ENCODE data around the gene GTSF1L. TPM values are rescaled to one million over a fixed set of nuclear protein-coding genes. Genes with fewer than 3 reads are reported as not detected.

The GTSF1L gene
- total and polyA plus RNA-seq, 9 of the 15 experiments (the other 6 are each of a cell fraction or from before 2014, with no cell fraction given), result not detected

DNA sequence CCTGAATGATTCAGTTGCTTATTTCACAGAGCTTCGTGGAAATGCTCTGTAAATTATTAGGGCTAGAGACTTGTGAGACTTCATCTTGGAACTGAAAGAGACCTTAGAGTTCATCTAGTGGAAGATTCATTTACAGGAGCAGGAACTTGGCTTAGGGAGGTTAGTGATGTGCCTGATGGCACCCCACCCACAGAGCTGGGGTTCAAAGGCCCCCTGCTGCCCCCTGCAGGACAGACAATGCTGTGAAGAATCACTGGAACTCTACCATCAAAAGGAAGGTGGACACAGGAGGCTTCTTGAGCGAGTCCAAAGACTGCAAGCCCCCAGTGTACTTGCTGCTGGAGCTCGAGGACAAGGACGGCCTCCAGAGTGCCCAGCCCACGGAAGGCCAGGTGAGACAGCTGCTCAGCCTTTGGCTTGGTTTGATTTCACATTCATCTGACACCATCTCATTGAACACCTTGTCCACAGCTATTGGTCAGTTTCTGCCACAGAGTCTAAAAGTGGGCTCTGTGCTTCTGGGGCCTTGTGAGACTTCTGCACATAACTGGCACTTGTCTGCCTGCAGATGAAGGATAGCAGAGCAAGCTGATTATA lies 34.8 kb downstream of the GTSF1L start (continued):
- TF ChIP-seq, protein P1, sequence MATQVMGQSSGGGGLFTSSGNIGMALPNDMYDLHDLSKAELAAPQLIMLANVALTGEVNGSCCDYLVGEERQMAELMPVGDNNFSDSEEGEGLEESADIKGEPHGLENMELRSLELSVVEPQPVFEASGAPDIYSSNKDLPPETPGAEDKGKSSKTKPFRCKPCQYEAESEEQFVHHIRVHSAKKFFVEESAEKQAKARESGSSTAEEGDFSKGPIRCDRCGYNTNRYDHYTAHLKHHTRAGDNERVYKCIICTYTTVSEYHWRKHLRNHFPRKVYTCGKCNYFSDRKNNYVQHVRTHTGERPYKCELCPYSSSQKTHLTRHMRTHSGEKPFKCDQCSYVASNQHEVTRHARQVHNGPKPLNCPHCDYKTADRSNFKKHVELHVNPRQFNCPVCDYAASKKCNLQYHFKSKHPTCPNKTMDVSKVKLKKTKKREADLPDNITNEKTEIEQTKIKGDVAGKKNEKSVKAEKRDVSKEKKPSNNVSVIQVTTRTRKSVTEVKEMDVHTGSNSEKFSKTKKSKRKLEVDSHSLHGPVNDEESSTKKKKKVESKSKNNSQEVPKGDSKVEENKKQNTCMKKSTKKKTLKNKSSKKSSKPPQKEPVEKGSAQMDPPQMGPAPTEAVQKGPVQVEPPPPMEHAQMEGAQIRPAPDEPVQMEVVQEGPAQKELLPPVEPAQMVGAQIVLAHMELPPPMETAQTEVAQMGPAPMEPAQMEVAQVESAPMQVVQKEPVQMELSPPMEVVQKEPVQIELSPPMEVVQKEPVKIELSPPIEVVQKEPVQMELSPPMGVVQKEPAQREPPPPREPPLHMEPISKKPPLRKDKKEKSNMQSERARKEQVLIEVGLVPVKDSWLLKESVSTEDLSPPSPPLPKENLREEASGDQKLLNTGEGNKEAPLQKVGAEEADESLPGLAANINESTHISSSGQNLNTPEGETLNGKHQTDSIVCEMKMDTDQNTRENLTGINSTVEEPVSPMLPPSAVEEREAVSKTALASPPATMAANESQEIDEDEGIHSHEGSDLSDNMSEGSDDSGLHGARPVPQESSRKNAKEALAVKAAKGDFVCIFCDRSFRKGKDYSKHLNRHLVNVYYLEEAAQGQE (IDR thresholded peaks at IDR 0.05; ENCODE audit: borderline replicate concordance), result peak; percentile 77
- TF ChIP-seq, protein P1 (CRISPR knock-in tag; IDR thresholded peaks at IDR 0.05; ENCODE audit: low read depth), result no peak
- TF ChIP-seq BMI1 (IDR thresholded peaks at IDR 0.05; ENCODE audit: low read length) (no peak), E2F3 (CRISPR knock-in tag; IDR thresholded peaks at IDR 0.05) (no peak), GATA2 (CRISPR knock-in tag; IDR thresholded peaks at IDR 0.05) (no peak), MTF1 (CRISPR knock-in tag; IDR thresholded peaks at IDR 0.05; ENCODE audit: borderline replicate concordance) (no peak), MECOM (CRISPR knock-in tag; IDR thresholded peaks at IDR 0.05) (no peak), POLR3A (IDR thresholded peaks at IDR 0.05; ENCODE audit: borderline replicate concordance, extremely low read depth, insufficient read depth, insufficient read length) (no peak), PURB (CRISPR knock-in tag; IDR thresholded peaks at IDR 0.05; ENCODE audit: low read depth) (no peak), SMAD1 (IDR thresholded peaks at IDR 0.05; ENCODE audit: low read depth, low read length, partially characterized antibody) (no peak)
- TF ChIP-seq, protein P2, sequence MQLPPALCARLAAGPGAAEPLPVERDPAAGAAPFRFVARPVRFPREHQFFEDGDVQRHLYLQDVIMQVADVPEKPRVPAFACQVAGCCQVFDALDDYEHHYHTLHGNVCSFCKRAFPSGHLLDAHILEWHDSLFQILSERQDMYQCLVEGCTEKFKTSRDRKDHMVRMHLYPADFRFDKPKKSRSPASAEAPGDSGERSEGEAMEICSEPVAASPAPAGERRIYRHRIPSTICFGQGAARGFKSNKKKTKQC (CRISPR knock-in tag; IDR thresholded peaks at IDR 0.05), result no peak
- TF ChIP-seq, protein P3, sequence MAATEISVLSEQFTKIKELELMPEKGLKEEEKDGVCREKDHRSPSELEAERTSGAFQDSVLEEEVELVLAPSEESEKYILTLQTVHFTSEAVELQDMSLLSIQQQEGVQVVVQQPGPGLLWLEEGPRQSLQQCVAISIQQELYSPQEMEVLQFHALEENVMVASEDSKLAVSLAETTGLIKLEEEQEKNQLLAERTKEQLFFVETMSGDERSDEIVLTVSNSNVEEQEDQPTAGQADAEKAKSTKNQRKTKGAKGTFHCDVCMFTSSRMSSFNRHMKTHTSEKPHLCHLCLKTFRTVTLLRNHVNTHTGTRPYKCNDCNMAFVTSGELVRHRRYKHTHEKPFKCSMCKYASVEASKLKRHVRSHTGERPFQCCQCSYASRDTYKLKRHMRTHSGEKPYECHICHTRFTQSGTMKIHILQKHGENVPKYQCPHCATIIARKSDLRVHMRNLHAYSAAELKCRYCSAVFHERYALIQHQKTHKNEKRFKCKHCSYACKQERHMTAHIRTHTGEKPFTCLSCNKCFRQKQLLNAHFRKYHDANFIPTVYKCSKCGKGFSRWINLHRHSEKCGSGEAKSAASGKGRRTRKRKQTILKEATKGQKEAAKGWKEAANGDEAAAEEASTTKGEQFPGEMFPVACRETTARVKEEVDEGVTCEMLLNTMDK (IDR thresholded peaks at IDR 0.05; ENCODE audit: borderline replicate concordance, insufficient read depth, low read depth, low read length, poor library complexity, severe bottlenecking), result peak; percentile 38
- TF ChIP-seq, protein P4, sequence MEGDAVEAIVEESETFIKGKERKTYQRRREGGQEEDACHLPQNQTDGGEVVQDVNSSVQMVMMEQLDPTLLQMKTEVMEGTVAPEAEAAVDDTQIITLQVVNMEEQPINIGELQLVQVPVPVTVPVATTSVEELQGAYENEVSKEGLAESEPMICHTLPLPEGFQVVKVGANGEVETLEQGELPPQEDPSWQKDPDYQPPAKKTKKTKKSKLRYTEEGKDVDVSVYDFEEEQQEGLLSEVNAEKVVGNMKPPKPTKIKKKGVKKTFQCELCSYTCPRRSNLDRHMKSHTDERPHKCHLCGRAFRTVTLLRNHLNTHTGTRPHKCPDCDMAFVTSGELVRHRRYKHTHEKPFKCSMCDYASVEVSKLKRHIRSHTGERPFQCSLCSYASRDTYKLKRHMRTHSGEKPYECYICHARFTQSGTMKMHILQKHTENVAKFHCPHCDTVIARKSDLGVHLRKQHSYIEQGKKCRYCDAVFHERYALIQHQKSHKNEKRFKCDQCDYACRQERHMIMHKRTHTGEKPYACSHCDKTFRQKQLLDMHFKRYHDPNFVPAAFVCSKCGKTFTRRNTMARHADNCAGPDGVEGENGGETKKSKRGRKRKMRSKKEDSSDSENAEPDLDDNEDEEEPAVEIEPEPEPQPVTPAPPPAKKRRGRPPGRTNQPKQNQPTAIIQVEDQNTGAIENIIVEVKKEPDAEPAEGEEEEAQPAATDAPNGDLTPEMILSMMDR (IDR thresholded peaks at IDR 0.05 in 2 of 3, conservative IDR thresholded peaks at IDR 0.05 in 1 of 3; ENCODE audit: insufficient read depth in 2 of 3, low read depth in 1 of 3, low read length in 3 of 3), result peak; percentile 79 to 86 (median 79)
